Measurements from ENCODE around the gene GOT2.

GRCh38 chr16:58665200-58665599 lies 68.9 kb downstream of the GOT2 start:
- TF ChIP-seq EZH2 (IDR thresholded peaks at IDR 0.05) (no peak), POLR2AphosphoS5 (IDR thresholded peaks at IDR 0.05; ENCODE audit: borderline replicate concordance, low read depth, low read length) (no peak)
